Measurements from ENCODE around the gene GUF1. TPM values are rescaled to one million over a fixed set of nuclear protein-coding genes. Genes with fewer than 3 reads are reported as not detected.

Gene GUF1
- total RNA-seq, 1 experiment from 2014 or later = 27.2 TPM

- ChIA-PET CTCF (no interaction called here), POLR2A (ENCODE audit: low non-redundant PET) (no interaction called here)
- H3K27ac ChIP-seq (ENCODE audit: low read depth, low read length, poor library complexity, severe bottlenecking) = no peak overlapping the region
- no peaks in the 10 kb centered on the region for H3K9me3 ChIP-seq (ENCODE audit: low read depth, low read length, poor library complexity, severe bottlenecking)
- H3K36me3 ChIP-seq (ENCODE audit: insufficient read depth, low read length, poor library complexity, severe bottlenecking) = no peaks in the 10 kb centered on the region
- H3K4me3 ChIP-seq (ENCODE audit: low read depth, low read length, poor library complexity, severe bottlenecking) = no peak overlapping the region
- no peaks in the 10 kb centered on the region for H3K4me1 ChIP-seq (ENCODE audit: insufficient read depth, low read length, poor library complexity, severe bottlenecking)
- intact Hi-C loops (cut with micrococcal nuclease; ENCODE audit: unreplicated experiment) = no loop called here
- H3K27me3 ChIP-seq (replicated peaks; ENCODE audit: insufficient read depth, low read depth, low read length, poor library complexity) = no peaks in the 10 kb centered on the region
- BruUV-seq (replicated peaks) = no TSS peak
- no peak for TF ChIP-seq CTCF (conservative IDR thresholded peaks at IDR 0.05; ENCODE audit: low read depth, low read length)
- no peak for TF ChIP-seq EZH2 (IDR thresholded peaks at IDR 0.05; ENCODE audit: borderline replicate concordance, low read depth, low read length, poor library complexity, severe bottlenecking)
- no peak for DNase-seq (ENCODE audit: low spot score)
Measured at GRCh38 chr4:44668526-44668925, 9.7 kb upstream of the GUF1 start.

DNA sequence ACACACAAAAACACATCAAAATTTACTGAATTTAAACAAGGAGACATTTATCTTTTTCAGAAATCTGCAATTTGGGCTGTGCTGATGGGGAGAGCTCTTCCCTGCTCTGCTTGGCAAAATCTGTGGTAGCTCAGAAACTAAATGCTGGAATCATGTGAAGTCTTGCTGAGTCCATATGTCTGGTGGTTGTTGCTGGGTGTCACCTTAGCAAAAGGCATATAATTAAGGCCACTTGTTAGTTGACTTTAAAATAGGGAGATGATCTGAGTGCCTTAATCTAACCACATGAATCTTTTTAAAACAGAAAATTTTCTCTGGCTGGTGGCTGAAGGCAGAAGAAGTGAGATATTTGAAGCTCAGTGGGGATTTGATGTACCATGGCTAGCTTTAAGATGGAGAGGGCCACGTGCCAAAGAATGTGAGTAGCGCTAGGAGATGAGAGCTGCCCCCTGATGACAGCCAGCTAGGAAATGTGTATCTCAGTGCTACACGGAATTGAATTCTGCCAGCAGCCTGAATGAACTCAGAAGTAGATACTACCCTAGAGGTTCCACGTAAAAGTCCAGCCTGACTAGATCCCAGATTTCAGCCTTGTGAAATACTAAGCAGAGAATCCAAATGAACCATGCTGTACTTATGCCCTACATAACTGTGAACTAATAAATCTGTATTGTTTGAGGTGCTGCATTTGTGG is 7.6 kb upstream of the GUF1 start:
- H3K9me3 ChIP-seq (ENCODE audit: low read depth, low read length, poor library complexity, severe bottlenecking) = no peaks in the 10 kb centered on the region
- no peak overlapping the region for H3K4me3 ChIP-seq (ENCODE audit: low read depth, low read length, poor library complexity, severe bottlenecking)
- no peaks in the 10 kb centered on the region for H3K27me3 ChIP-seq (replicated peaks; ENCODE audit: insufficient read depth, low read depth, low read length, poor library complexity)
- TF ChIP-seq EZH2 (IDR thresholded peaks at IDR 0.05; ENCODE audit: borderline replicate concordance, low read depth, low read length, poor library complexity, severe bottlenecking) (no peak), CTCF (conservative IDR thresholded peaks at IDR 0.05; ENCODE audit: low read depth, low read length) (no peak)
- H3K4me1 ChIP-seq (ENCODE audit: insufficient read depth, low read length, poor library complexity, severe bottlenecking) = no peaks in the 10 kb centered on the region
- CTCF ChIA-PET = no interaction called here
- DNase-seq (ENCODE audit: low spot score) = peak; percentile 0
- no peak overlapping the region for H3K27ac ChIP-seq (ENCODE audit: low read depth, low read length, poor library complexity, severe bottlenecking)
- H3K36me3 ChIP-seq (ENCODE audit: insufficient read depth, low read length, poor library complexity, severe bottlenecking) = no peaks in the 10 kb centered on the region
- no TSS peak for BruUV-seq (replicated peaks)
- intact Hi-C loops (cut with micrococcal nuclease; ENCODE audit: unreplicated experiment) = no loop called here
- POLR2A ChIA-PET (ENCODE audit: low non-redundant PET) = no interaction called here

DNA sequence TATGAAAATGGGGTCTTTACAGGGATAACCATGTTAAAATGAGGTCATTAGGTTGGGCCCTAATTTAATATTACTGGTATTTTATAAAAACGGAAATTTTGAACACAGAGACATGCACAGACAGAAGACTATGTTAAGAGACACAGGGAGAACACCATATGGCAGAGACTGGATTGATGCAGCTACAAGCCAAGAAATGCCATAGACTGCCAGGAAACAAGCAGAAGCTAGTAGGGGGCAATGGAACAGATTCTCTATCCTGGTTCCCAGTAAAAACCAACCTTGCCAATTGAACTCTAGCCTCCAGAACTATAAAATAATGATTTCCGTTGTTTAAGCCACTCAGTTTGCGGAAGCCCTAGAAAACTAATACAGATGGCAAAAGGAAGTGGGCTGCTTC is 6.6 kb upstream of the GUF1 start:
- no TSS peak for BruUV-seq (replicated peaks)
- H3K4me1 ChIP-seq (ENCODE audit: insufficient read depth, low read length, poor library complexity, severe bottlenecking) = no peaks in the 10 kb centered on the region
- H3K4me3 ChIP-seq (ENCODE audit: low read depth, low read length, poor library complexity, severe bottlenecking) = no peak overlapping the region
- H3K27ac ChIP-seq (ENCODE audit: low read depth, low read length, poor library complexity, severe bottlenecking) = no peak overlapping the region
- no peak for TF ChIP-seq CTCF (conservative IDR thresholded peaks at IDR 0.05; ENCODE audit: low read depth, low read length)
- no peak for TF ChIP-seq EZH2 (IDR thresholded peaks at IDR 0.05; ENCODE audit: borderline replicate concordance, low read depth, low read length, poor library complexity, severe bottlenecking)
- intact Hi-C loops (cut with micrococcal nuclease; ENCODE audit: unreplicated experiment) = no loop called here
- no peak for DNase-seq (ENCODE audit: low spot score)
- H3K9me3 ChIP-seq (ENCODE audit: low read depth, low read length, poor library complexity, severe bottlenecking) = no peaks in the 10 kb centered on the region
- ChIA-PET POLR2A (ENCODE audit: low non-redundant PET) (no interaction called here), CTCF (no interaction called here)
- no peaks in the 10 kb centered on the region for H3K27me3 ChIP-seq (replicated peaks; ENCODE audit: insufficient read depth, low read depth, low read length, poor library complexity)
- H3K36me3 ChIP-seq (ENCODE audit: insufficient read depth, low read length, poor library complexity, severe bottlenecking) = no peaks in the 10 kb centered on the region

Measured in A673 (cell line).